Measurements from ENCODE around the gene ILK. TPM values are rescaled to one million over a fixed set of nuclear protein-coding genes. Genes with fewer than 3 reads are reported as not detected.

The ILK gene
- total and polyA plus RNA-seq, 9 donors: 79.8 to 337 (median 140) TPM

GRCh38 chr11:6563121-6563619, 40.4 kb upstream of the ILK start:
- H3K27ac ChIP-seq: no peak overlapping the region
- no peak for TF ChIP-seq EP300 (IDR thresholded peaks at IDR 0.05)
- TF ChIP-seq, protein P1, sequence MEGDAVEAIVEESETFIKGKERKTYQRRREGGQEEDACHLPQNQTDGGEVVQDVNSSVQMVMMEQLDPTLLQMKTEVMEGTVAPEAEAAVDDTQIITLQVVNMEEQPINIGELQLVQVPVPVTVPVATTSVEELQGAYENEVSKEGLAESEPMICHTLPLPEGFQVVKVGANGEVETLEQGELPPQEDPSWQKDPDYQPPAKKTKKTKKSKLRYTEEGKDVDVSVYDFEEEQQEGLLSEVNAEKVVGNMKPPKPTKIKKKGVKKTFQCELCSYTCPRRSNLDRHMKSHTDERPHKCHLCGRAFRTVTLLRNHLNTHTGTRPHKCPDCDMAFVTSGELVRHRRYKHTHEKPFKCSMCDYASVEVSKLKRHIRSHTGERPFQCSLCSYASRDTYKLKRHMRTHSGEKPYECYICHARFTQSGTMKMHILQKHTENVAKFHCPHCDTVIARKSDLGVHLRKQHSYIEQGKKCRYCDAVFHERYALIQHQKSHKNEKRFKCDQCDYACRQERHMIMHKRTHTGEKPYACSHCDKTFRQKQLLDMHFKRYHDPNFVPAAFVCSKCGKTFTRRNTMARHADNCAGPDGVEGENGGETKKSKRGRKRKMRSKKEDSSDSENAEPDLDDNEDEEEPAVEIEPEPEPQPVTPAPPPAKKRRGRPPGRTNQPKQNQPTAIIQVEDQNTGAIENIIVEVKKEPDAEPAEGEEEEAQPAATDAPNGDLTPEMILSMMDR (IDR thresholded peaks at IDR 0.05): no peak
- no peak for TF ChIP-seq POLR2A (IDR thresholded peaks at IDR 0.05)
- WGBS, 3 donors: 88 to 93% (median 89%) methylated on average over 4 of the region's 4 CpGs
- no peak for DNase-seq
- no peaks in the 10 kb centered on the region for H3K4me1 ChIP-seq (ENCODE audit: insufficient read depth)
- no peaks in the 10 kb centered on the region for H3K27me3 ChIP-seq
- intact Hi-C loops (cut with DNase I): no loop called here
- no peaks in the 10 kb centered on the region for H3K9me3 ChIP-seq
- H3K36me3 ChIP-seq: no peaks in the 10 kb centered on the region
- H3K4me3 ChIP-seq: no peak overlapping the region

GRCh38 chr11:6563667-6564066, 39.9 kb upstream of the ILK start:
- peaks cover 2% of the 10 kb centered on the region for H3K4me1 ChIP-seq (ENCODE audit: insufficient read depth)
- no peak overlapping the region for H3K4me3 ChIP-seq
- TF ChIP-seq POLR2A (IDR thresholded peaks at IDR 0.05) (no peak), EP300 (IDR thresholded peaks at IDR 0.05) (no peak)
- TF ChIP-seq, protein P1 (IDR thresholded peaks at IDR 0.05): no peak
- no peak for DNase-seq
- H3K27ac ChIP-seq: no peak overlapping the region
- 77 to 82% (median 77%) methylated on average over 10 of the region's 10 CpGs for WGBS, 3 donors
- intact Hi-C loops (cut with DNase I): no loop called here
- no peaks in the 10 kb centered on the region for H3K27me3 ChIP-seq
- no peaks in the 10 kb centered on the region for H3K9me3 ChIP-seq
- no peaks in the 10 kb centered on the region for H3K36me3 ChIP-seq

DNA sequence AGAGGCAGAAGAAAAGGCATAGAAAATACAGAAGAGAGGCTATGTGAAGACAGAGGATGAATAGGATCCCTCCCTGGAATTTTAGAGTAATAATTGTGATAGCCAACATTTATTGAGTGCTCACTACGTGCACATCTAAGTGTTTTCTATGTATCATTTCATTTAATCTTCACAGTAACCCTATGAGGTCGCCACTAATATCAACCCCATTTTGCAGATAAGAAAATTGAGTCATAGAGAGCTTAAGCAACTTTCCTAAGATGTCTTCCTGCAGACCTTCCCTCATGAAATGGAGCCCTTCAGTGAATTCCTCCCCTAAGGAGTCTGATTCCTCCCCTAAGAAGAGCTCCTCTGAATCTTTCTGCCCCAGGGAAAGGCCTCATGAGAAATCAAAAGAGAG, 38.2 kb upstream of the ILK start:
- H3K9me3 ChIP-seq: no peaks in the 10 kb centered on the region
- H3K4me3 ChIP-seq: no peak overlapping the region
- H3K27ac ChIP-seq: no peak overlapping the region
- DNase-seq: no peak
- intact Hi-C loops (cut with DNase I): no loop called here
- H3K36me3 ChIP-seq: no peaks in the 10 kb centered on the region
- WGBS, 3 donors: 68 to 89% (median 89%) methylated on average over 2 of the region's 2 CpGs
- no peaks in the 10 kb centered on the region for H3K27me3 ChIP-seq
- no peak for TF ChIP-seq POLR2A (IDR thresholded peaks at IDR 0.05)
- no peak for TF ChIP-seq EP300 (IDR thresholded peaks at IDR 0.05)
- TF ChIP-seq, protein P1 (IDR thresholded peaks at IDR 0.05): no peak
- H3K4me1 ChIP-seq (ENCODE audit: insufficient read depth): peaks cover 3% of the 10 kb centered on the region

GRCh38 chr11:6565988-6566703, 37.4 kb upstream of the ILK start:
- H3K27ac ChIP-seq: no peak overlapping the region
- 83 to 87% (median 85%) methylated on average over 5 of the region's 5 CpGs for WGBS, 3 donors
- H3K4me1 ChIP-seq (ENCODE audit: insufficient read depth): peaks cover 3% of the 10 kb centered on the region
- H3K9me3 ChIP-seq: no peaks in the 10 kb centered on the region
- no peak for DNase-seq
- intact Hi-C loops (cut with DNase I): no loop called here
- no peak for TF ChIP-seq POLR2A (IDR thresholded peaks at IDR 0.05)
- no peak for TF ChIP-seq EP300 (IDR thresholded peaks at IDR 0.05)
- no peaks in the 10 kb centered on the region for H3K36me3 ChIP-seq
- no peaks in the 10 kb centered on the region for H3K27me3 ChIP-seq
- H3K4me3 ChIP-seq: no peak overlapping the region

- WGBS, 3 donors: 88 to 93% (median 90%) methylated on average over 13 of the region's 13 CpGs
- TF ChIP-seq EP300 (IDR thresholded peaks at IDR 0.05): no peak
- TF ChIP-seq POLR2A (IDR thresholded peaks at IDR 0.05): no peak
- TF ChIP-seq, protein P1 (IDR thresholded peaks at IDR 0.05): no peak
- Histone ChIP-seq H3K4me1 (ENCODE audit: insufficient read depth) (peaks cover 3% of the 10 kb centered on the region), H3K4me3 (no peak overlapping the region), H3K27ac (no peak overlapping the region), H3K9me3 (no peaks in the 10 kb centered on the region), H3K27me3 (no peaks in the 10 kb centered on the region), H3K36me3 (no peaks in the 10 kb centered on the region)
- no peak for DNase-seq
- intact Hi-C loops (cut with DNase I): no loop called here
These were observed 36.7 kb upstream of the ILK start for GRCh38 chr11:6566704-6567370.
